Loucy (cell line): Measurements from ENCODE around the gene TSHZ2.

Experiments
- H2AFZ ChIP-seq: fragments of 200-600 bp; sonication (generic); 2 replicates; pipeline ENCODE4 v1.6.0; 2016; ENCODE audit warnings: antibody characterized with exemption, mild to moderate bottlenecking, low read length, moderate library complexity
- H3F3A ChIP-seq: fragments of 200-600 bp; 2 replicates; pipeline ENCODE4 v1.6.0; 2016; ENCODE audit warnings: antibody characterized with exemption, low read depth, mild to moderate bottlenecking
- H3K27me3 ChIP-seq: fragments of 200-600 bp; sonication (generic); 2 replicates; pipeline ENCODE4 v1.6.1; 2014; ENCODE audit warnings: low read length, mild to moderate bottlenecking; ENCODE audit not compliant: insufficient read depth, poor library complexity, severe bottlenecking
- H3K36me3 ChIP-seq: fragments of 200-600 bp; sonication (generic); 2 replicates; pipeline ENCODE4 v1.6.1; 2016; ENCODE audit warnings: low read length; ENCODE audit not compliant: insufficient read depth
- H3K4me1 ChIP-seq: fragments of 200-600 bp; sonication (generic); 2 replicates; pipeline ENCODE4 v1.5.1; 2014; ENCODE audit warnings: low read length, mild to moderate bottlenecking; ENCODE audit not compliant: insufficient read depth, poor library complexity, severe bottlenecking
- H3K4me2 ChIP-seq: fragments of 200-600 bp; sonication (generic); 2 replicates; pipeline ENCODE4 v1.6.0; 2014; ENCODE audit warnings: antibody characterized with exemption, low read length, low read depth, mild to moderate bottlenecking; ENCODE audit not compliant: poor library complexity, severe bottlenecking
- H3K4me3 ChIP-seq: fragments of 200-600 bp; sonication (generic); 2 replicates; pipeline ENCODE4 v1.5.1; 2014; ENCODE audit warnings: low read length, mild to moderate bottlenecking, mixed read lengths; ENCODE audit not compliant: poor library complexity, severe bottlenecking
- H3K79me2 ChIP-seq: fragments of 200-600 bp; sonication (generic); 2 replicates; pipeline ENCODE4 v1.6.1; 2014; ENCODE audit warnings: low read length; ENCODE audit not compliant: insufficient read depth
- H3K9ac ChIP-seq: fragments of 200-600 bp; sonication (generic); 2 replicates; pipeline ENCODE4 v1.6.0; 2014; ENCODE audit warnings: mild to moderate bottlenecking, low read depth, low read length, moderate library complexity; ENCODE audit not compliant: poor library complexity, severe bottlenecking
- H3K9me2 ChIP-seq: fragments of 200-600 bp; sonication (generic); replicated peaks from 2 replicates; pipeline ENCODE4 v1.6.1; 2016; ENCODE audit warnings: low read depth, low read length, mixed read lengths
- H3K9me3 ChIP-seq: fragments of 200-600 bp; sonication (generic); 2 replicates; pipeline ENCODE4 v1.6.1; 2014; ENCODE audit warnings: mild to moderate bottlenecking, antibody characterized with exemption, low read length, low read depth; ENCODE audit not compliant: insufficient read depth
- H4K20me1 ChIP-seq: fragments of 200-600 bp; sonication (generic); 2 replicates; pipeline ENCODE4 v1.6.0; 2014; ENCODE audit warnings: antibody characterized with exemption, low read length, mild to moderate bottlenecking; ENCODE audit not compliant: insufficient read depth, poor library complexity, severe bottlenecking
- CTCF ChIP-seq: fragments of 200-600 bp; sonication (generic); conservative IDR thresholded peaks from 2 replicates; pipeline ENCODE4 v1.5.1; 2014; ENCODE audit warnings: mild to moderate bottlenecking, antibody characterized with exemption, low read length
- EZH2phosphoT487 ChIP-seq: fragments of 200-600 bp; IDR thresholded peaks from 2 replicates; pipeline ENCODE4 v1.6.1; 2018; ENCODE audit warnings: antibody characterized with exemption, mild to moderate bottlenecking, moderate library complexity, borderline replicate concordance

The TSHZ2 gene

GRCh38 chr20:53302695-53303412 is 330.7 kb downstream of the TSHZ2 start:
- Histone ChIP-seq H3K9me2 (no peaks in the 10 kb centered on the region), H3K27me3 (no peaks in the 10 kb centered on the region), H3K4me2 (no peak overlapping the region), H3K9ac (no peak overlapping the region), H3K9me3 (no peaks in the 10 kb centered on the region), H4K20me1 (no peaks in the 10 kb centered on the region), H3K4me3 (no peak overlapping the region), H3K79me2 (no peaks in the 10 kb centered on the region), H2AFZ (no peak overlapping the region), H3K36me3 (no peaks in the 10 kb centered on the region), H3F3A (no peaks in the 10 kb centered on the region), H3K4me1 (no peaks in the 10 kb centered on the region)
- no peak for TF ChIP-seq CTCF
- no peak for TF ChIP-seq EZH2phosphoT487

- Histone ChIP-seq H3K9ac (no peak overlapping the region), H3K4me1 (no peaks in the 10 kb centered on the region), H3K4me3 (no peak overlapping the region), H3K79me2 (no peaks in the 10 kb centered on the region), H2AFZ (no peak overlapping the region), H3K4me2 (no peak overlapping the region), H3K9me2 (no peaks in the 10 kb centered on the region), H3K27me3 (no peaks in the 10 kb centered on the region), H3F3A (no peaks in the 10 kb centered on the region), H3K36me3 (no peaks in the 10 kb centered on the region), H3K9me3 (no peaks in the 10 kb centered on the region), H4K20me1 (no peaks in the 10 kb centered on the region)
- TF ChIP-seq EZH2phosphoT487 (no peak), CTCF (no peak)
Measured at GRCh38 chr20:53303413-53303760, 331.2 kb downstream of the TSHZ2 start.

DNA sequence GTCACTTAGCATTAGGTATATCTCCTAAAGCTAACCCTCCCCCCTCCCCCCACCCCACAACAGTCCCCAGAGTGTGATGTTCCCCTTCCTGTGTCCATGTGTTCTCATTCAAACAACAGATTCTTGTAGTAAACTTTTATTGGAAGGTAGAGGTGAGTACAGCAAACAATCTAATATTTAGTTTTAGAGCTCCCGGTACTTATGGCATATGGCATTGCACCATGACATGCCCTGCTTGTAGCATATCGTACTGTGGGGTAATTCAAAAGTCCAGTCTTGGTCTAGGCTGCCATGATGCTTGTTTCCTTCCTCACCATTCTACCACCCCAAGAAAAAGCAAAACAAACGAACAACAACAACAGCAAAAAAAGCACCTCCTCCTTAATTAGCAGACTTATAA is 332.0 kb downstream of the TSHZ2 start:
- H3K4me3 ChIP-seq: no peak overlapping the region
- no peaks in the 10 kb centered on the region for H4K20me1 ChIP-seq
- H3K4me2 ChIP-seq: no peak overlapping the region
- H3K9me2 ChIP-seq: no peaks in the 10 kb centered on the region
- H3K4me1 ChIP-seq: no peaks in the 10 kb centered on the region
- H3K9me3 ChIP-seq: no peaks in the 10 kb centered on the region
- no peaks in the 10 kb centered on the region for H3F3A ChIP-seq
- no peak overlapping the region for H3K9ac ChIP-seq
- no peaks in the 10 kb centered on the region for H3K79me2 ChIP-seq
- H2AFZ ChIP-seq: no peak overlapping the region
- H3K36me3 ChIP-seq: no peaks in the 10 kb centered on the region
- H3K27me3 ChIP-seq: no peaks in the 10 kb centered on the region
- TF ChIP-seq EZH2phosphoT487: no peak

DNA sequence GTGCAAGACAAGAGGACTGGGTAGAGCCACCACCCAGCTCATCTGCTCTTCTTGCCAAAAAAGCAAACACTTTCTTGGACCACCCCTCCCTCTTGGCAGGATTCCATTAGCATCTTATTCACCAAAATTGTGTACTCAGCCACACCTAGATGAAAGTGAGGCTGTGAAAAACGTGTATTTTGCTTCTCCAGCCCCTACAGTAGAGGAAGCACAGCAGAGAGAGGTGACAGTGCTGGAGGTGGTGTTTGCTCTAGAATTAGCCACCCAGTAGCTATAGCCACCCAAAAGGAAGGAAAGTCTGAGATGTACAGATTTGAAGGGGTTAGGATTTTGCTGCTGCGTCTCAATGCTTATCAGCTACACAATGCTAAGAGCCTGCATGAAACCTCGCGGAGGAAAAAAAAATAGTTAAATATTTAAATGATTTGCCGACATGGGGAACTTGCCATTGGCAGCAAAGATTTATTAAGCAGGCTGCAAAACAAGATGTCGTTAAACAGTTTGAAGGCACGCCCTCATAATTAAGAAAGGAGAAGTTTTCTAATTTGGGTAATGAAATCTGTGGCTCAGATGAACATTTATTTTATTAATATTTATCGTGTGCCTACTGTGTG is 334.1 kb downstream of the TSHZ2 start:
- Histone ChIP-seq H3K36me3 (no peaks in the 10 kb centered on the region), H3K9me2 (no peaks in the 10 kb centered on the region), H3K27me3 (no peaks in the 10 kb centered on the region), H3K79me2 (no peaks in the 10 kb centered on the region), H3K9ac (no peak overlapping the region), H3K9me3 (no peaks in the 10 kb centered on the region), H3F3A (no peaks in the 10 kb centered on the region), H3K4me2 (no peak overlapping the region), H2AFZ (no peak overlapping the region), H3K4me3 (no peak overlapping the region), H3K4me1 (no peaks in the 10 kb centered on the region), H4K20me1 (no peaks in the 10 kb centered on the region)
- TF ChIP-seq CTCF: no peak
- no peak for TF ChIP-seq EZH2phosphoT487
